Gastroesophageal sphincter (tissue), 4 donors: ENCODE measurements around the gene ARPC1B. TPM values are rescaled to one million over a fixed set of nuclear protein-coding genes. Genes with fewer than 3 reads are reported as not detected.

Experiments used
- ATAC-seq: fragments of 150-250 bp; one replicate; pipeline ENCODE4 v1.9.1; 2016; ENCODE audit warnings: mild to moderate bottlenecking, moderate library complexity
- H3K27ac ChIP-seq, 4 donors: fragments of 200-600 bp; sonication (generic) in 3 of 4; 1 replicate in 3 of 4; 2 replicates in 1 of 4; pipeline ENCODE4 v1.5.1; 2016 to 2019
- H3K27me3 ChIP-seq: fragments of 200-600 bp; sonication (generic); one replicate; pipeline ENCODE4 v1.5.1; 2019
- H3K36me3 ChIP-seq, 2 donors: fragments of 200-600 bp; sonication (generic); one replicate each; pipeline ENCODE4 v1.5.1; 2019; ENCODE audit warnings: control low read depth in 1 of 2
- H3K4me1 ChIP-seq, 3 donors: fragments of 200-600 bp; sonication (generic); 1 replicate in 2 of 3; 2 replicates in 1 of 3; pipeline ENCODE4 v1.5.1; 2016 to 2019; ENCODE audit warnings: control low read depth in 2 of 3
- H3K4me3 ChIP-seq, 2 donors: fragments of 200-600 bp; sonication (generic); one replicate each; pipeline ENCODE4 v1.5.1; 2019; ENCODE audit warnings: mild to moderate bottlenecking in 1 of 2, moderate library complexity in 1 of 2
- H3K9me3 ChIP-seq, 3 donors: fragments of 200-600 bp; sonication (generic); one replicate each; pipeline ENCODE4 v1.5.1; 2017 to 2019; ENCODE audit warnings: control low read depth in 2 of 3
- EP300 ChIP-seq: sonication (generic); formaldehyde crosslinking; IDR thresholded peaks from one replicate; pipeline ENCODE4 v1.6.1; 2017; ENCODE audit warnings: antibody characterized with exemption, mild to moderate bottlenecking
- POLR2A ChIP-seq, 2 donors: fragments of 450-650 bp; IDR thresholded peaks; one replicate each; pipeline ENCODE4 v1.6.1; 2017; ENCODE audit warnings: antibody characterized with exemption in 2 of 2, mild to moderate bottlenecking in 2 of 2, moderate library complexity in 1 of 2
- POLR2AphosphoS5 ChIP-seq: sonication (generic); formaldehyde crosslinking; IDR thresholded peaks from one replicate; pipeline ENCODE4 v1.6.1; 2017; ENCODE audit warnings: antibody characterized with exemption
- WGBS, 2 donors: methylation state at CpG; one replicate each; pipeline ENCODE4 v1.1.5; 2018; ENCODE audit warnings: low coverage in 1 of 2; 5-methylcytosine and 5-hydroxymethylcytosine counted together
- total RNA-seq, 4 donors: library from RNA; depleted of rRNA; stranded (reverse); fragments of >200 nt; gene quantifications; one replicate each; pipeline ENCODE4 v1.1.0, GENCODE V29; 2016
- TF ChIP-seq, protein P1 (sequence below), 4 experiments: fragments of 200-600 bp in 2 of 4; fragments of 450-650 bp in 2 of 4; sonication (generic) in 1 of 4; IDR thresholded peaks; one replicate each; pipeline ENCODE4 v1.5.1; 2017 to 2019; ENCODE audit warnings: antibody characterized with exemption in 4 of 4, mild to moderate bottlenecking in 2 of 4, moderate library complexity in 2 of 4

ARPC1B gene
- total RNA-seq, 4 donors from 2014 or later, result 69.9 to 158 (median 138) TPM

DNA sequence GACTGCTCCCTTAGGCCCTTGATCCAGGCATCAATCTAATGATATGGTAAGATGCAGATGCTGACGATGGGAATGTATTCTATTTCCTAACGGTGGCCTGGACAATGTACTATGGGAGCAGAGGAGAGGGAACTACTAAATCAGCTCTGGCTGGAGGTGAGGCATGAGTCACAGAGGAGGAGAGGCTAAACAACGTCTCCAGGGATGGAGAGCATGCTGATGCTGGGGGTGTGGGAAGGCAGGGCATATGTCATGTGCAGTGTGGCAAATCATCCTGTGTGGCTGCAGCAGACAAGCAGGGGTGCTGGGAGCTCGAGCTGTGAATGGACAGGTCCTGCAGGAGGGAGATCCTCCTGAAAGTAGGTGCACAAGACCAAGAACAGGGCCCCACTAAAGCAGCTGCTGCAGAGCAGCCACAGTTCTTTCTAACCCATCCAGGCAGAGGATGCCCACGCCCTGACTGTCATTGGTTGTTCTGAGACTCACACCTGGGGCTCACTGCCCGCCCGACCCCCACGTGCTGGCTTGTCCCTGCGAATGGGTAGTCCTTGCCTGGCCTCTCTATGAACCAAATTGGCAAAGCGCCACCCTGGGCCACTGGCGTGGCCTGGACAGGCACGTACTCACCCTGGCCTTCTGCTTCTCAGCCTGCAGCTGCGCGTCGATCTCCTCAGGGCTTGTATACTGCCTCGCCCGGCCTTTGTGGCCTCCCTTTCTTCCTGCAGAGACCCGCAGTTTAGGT, 29.9 kb downstream of the ARPC1B start:
- TF ChIP-seq EP300 (no peak), POLR2AphosphoS5 (no peak), POLR2A (IDR thresholded peaks at IDR 0.05) (no peak)
- TF ChIP-seq, protein P1, sequence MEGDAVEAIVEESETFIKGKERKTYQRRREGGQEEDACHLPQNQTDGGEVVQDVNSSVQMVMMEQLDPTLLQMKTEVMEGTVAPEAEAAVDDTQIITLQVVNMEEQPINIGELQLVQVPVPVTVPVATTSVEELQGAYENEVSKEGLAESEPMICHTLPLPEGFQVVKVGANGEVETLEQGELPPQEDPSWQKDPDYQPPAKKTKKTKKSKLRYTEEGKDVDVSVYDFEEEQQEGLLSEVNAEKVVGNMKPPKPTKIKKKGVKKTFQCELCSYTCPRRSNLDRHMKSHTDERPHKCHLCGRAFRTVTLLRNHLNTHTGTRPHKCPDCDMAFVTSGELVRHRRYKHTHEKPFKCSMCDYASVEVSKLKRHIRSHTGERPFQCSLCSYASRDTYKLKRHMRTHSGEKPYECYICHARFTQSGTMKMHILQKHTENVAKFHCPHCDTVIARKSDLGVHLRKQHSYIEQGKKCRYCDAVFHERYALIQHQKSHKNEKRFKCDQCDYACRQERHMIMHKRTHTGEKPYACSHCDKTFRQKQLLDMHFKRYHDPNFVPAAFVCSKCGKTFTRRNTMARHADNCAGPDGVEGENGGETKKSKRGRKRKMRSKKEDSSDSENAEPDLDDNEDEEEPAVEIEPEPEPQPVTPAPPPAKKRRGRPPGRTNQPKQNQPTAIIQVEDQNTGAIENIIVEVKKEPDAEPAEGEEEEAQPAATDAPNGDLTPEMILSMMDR (IDR thresholded peaks at IDR 0.05), result no peak
- ATAC-seq, result no peak
- WGBS, 2 donors, result 30% methylated on average over 2 of the region's 18 CpGs; no CpG with 5 or more reads in 1 of the 2 donors

GRCh38 chr7:99404977-99405320, 30.4 kb downstream of the ARPC1B start:
- Histone ChIP-seq H3K9me3 (no peaks in the 10 kb centered on the region), H3K27ac (no peak overlapping the region), H3K27me3 (no peaks in the 10 kb centered on the region), H3K4me3 (no peak overlapping the region), H3K36me3 (peaks cover 0 to 52% of the 10 kb centered on the region in 2 donors), H3K4me1 (peaks cover 3 to 49% (median 20%) of the 10 kb centered on the region in 3 donors)
- WGBS, 2 donors, result 80% methylated on average over 7 of the region's 10 CpGs; no CpG with 5 or more reads in 1 of the 2 donors
- TF ChIP-seq, protein P1 (IDR thresholded peaks at IDR 0.05), result no peak
- TF ChIP-seq POLR2A (IDR thresholded peaks at IDR 0.05) (no peak), EP300 (no peak), POLR2AphosphoS5 (no peak)
- no peak for ATAC-seq

More for the DNA sequence above, 29.9 kb downstream of the ARPC1B start:
- Histone ChIP-seq H3K9me3 (no peaks in the 10 kb centered on the region), H3K27me3 (no peaks in the 10 kb centered on the region), H3K4me1 (peaks cover 3 to 44% (median 14%) of the 10 kb centered on the region in 3 donors), H3K4me3 (no peak overlapping the region), H3K27ac (no peak overlapping the region), H3K36me3 (peaks cover 0 to 57% of the 10 kb centered on the region in 2 donors)

DNA sequence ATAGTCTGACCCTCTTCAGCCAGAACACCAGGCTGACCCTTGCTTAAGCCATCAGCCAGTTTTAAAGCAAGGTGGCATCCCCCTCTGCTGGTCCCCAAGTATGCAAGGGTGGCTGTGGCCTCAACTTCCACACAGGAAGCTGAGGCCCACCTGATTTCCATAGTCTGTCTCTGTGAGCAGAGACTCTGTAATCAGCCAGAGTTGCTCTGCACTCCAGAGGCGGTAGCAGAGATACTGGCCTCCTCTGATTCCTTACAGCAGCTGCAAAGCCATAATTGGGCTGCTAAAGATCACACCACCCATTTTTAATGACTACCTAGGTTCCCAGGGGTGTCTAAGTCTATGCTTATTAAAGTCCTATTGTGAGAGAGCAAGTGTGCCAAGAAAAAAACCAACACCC, 32.0 kb downstream of the ARPC1B start:
- Histone ChIP-seq H3K4me3 (no peak overlapping the region), H3K36me3 (peaks cover 0 to 51% of the 10 kb centered on the region in 2 donors), H3K9me3 (no peaks in the 10 kb centered on the region), H3K27me3 (no peaks in the 10 kb centered on the region), H3K4me1 (peaks cover 3 to 60% (median 21%) of the 10 kb centered on the region in 3 donors), H3K27ac (no peak overlapping the region)
- TF ChIP-seq POLR2A (IDR thresholded peaks at IDR 0.05), result no peak
- no peak for TF ChIP-seq POLR2AphosphoS5
- no peak for TF ChIP-seq EP300
- TF ChIP-seq, protein P1 (IDR thresholded peaks at IDR 0.05), result no peak
- no peak for ATAC-seq
- 60 to 80% methylated on average over 1 of the region's 1 CpG for WGBS, 2 donors

DNA sequence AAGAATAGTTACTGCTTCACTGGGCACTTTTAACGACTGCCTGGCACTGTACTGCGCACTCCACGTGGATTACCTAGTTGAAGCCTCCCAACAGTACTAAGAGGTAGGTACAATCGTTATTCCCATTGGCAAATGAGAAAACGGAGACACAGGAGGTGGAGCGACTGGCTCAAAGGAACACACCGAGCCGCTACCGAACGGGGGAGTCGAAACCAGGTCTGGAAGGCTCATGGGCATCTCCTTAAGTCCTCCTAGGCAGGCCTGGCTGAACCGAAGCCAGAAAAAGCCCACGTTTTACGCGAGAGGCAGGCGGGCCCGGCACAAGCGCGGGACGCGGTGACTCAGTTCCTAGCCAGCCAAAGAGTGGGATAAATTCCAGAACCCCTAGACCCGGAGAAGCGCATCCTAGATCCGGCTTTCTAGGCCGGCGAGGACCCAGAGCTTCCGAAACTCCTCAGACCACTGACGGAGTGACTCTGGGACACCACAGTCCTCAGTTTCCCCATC, 33.4 kb downstream of the ARPC1B start:
- WGBS, 2 donors, result 0% methylated on average over 16 of the region's 28 CpGs
- TF ChIP-seq, protein P1 (IDR thresholded peaks at IDR 0.05), result no peak
- peak; percentile 57 for TF ChIP-seq POLR2AphosphoS5
- H3K4me3 ChIP-seq, result peak overlapping the region; percentile 65 to 83
- H3K9me3 ChIP-seq, result no peaks in the 10 kb centered on the region
- H3K4me1 ChIP-seq, result peaks cover 3 to 60% (median 21%) of the 10 kb centered on the region in 3 donors
- ATAC-seq, result peak; percentile 60
- peaks cover 0 to 51% of the 10 kb centered on the region in 2 donors for H3K36me3 ChIP-seq
- H3K27ac ChIP-seq, result peak overlapping the region; percentile 82 to 97 (median 96)
- no peaks in the 10 kb centered on the region for H3K27me3 ChIP-seq
